GM19463 (cell line): Measurements from ENCODE around the gene NOTCH1.

Experiments
- ATAC-seq: cut with Tn5 transposase; IDR thresholded peaks from one replicate; pipeline ENCODE4 v1.9.1; 2021; ENCODE audit warnings: mild to moderate bottlenecking, moderate library complexity; ENCODE audit not compliant: unreplicated experiment

Gene NOTCH1

GRCh38 chr9:136487672-136488071 lies 58.2 kb downstream of the NOTCH1 start:
- no peak for ATAC-seq

GRCh38 chr9:136486823-136487620 lies 58.8 kb downstream of the NOTCH1 start:
- ATAC-seq, result no peak

- ATAC-seq, result no peak
These were observed 59.7 kb downstream of the NOTCH1 start for GRCh38 chr9:136486131-136486530.

- no peak for ATAC-seq
These were observed 60.5 kb downstream of the NOTCH1 start for GRCh38 chr9:136485049-136486045.

GRCh38 chr9:136484153-136485048 lies 61.4 kb downstream of the NOTCH1 start:
- no peak for ATAC-seq

- peak; percentile 59 for ATAC-seq
These were observed 62.2 kb downstream of the NOTCH1 start for GRCh38 chr9:136483589-136484152.

GRCh38 chr9:136482793-136483588 lies 62.9 kb downstream of the NOTCH1 start, which contains the start of gene SEC16A:
TSS of gene SEC16A (minus strand) at chr9:136483040. CDS start at chr9:136477615, 5,425 bp downstream.
- peak; percentile 58 for ATAC-seq

- ATAC-seq, result no peak
These were observed 63.6 kb downstream of the NOTCH1 start for GRCh38 chr9:136482046-136482792.

GRCh38 chr9:136481558-136481957 lies 64.3 kb downstream of the NOTCH1 start:
- no peak for ATAC-seq

GRCh38 chr9:136476369-136477150 lies 69.3 kb downstream of the NOTCH1 start:
- ATAC-seq, result no peak

- ATAC-seq, result no peak
These were observed 70.6 kb downstream of the NOTCH1 start for GRCh38 chr9:136474974-136475865.

GRCh38 chr9:136474021-136474640 lies 71.7 kb downstream of the NOTCH1 start:
- ATAC-seq, result no peak

- ATAC-seq, result no peak
These were observed 72.5 kb downstream of the NOTCH1 start for GRCh38 chr9:136473354-136473721.

GRCh38 chr9:136472640-136473353 lies 73.1 kb downstream of the NOTCH1 start:
- ATAC-seq, result no peak

GRCh38 chr9:136471802-136472487 lies 73.9 kb downstream of the NOTCH1 start:
- ATAC-seq, result no peak
